HG02970 (cell line): Measurements from ENCODE around the gene TGFB1I1.
"Not testable (repeated sequence)": the region's sequence is repeated elsewhere in the genome, so short reads cannot be mapped to it uniquely, and the experiment has no call there.

Experiments used
- ATAC-seq: cut with Tn5 transposase; IDR thresholded peaks from one replicate; pipeline ENCODE4 v1.9.1; 2021; ENCODE audit warnings: mild to moderate bottlenecking, moderate library complexity, moderate number of reproducible peaks; ENCODE audit not compliant: unreplicated experiment, low FRiP score

Gene TGFB1I1

DNA sequence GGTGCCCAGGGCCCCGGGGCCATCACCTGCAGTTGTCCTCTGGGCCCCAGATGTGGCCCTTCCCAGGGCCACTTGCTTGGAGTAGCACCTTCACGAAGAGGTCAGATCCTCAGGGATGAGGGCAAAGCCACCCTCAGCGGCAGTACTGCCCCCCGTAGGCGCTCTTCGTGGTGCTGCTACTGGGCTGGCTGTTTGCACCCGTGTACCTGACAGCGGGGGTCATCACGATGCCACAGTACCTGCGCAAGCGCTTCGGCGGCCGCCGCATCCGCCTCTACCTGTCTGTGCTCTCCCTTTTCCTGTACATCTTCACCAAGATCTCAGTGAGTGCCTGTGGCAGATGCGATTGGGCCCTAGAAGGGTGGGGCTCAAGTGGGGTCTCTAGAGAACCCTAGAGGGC is 13.6 kb downstream of the TGFB1I1 start:
- no peak for ATAC-seq

DNA sequence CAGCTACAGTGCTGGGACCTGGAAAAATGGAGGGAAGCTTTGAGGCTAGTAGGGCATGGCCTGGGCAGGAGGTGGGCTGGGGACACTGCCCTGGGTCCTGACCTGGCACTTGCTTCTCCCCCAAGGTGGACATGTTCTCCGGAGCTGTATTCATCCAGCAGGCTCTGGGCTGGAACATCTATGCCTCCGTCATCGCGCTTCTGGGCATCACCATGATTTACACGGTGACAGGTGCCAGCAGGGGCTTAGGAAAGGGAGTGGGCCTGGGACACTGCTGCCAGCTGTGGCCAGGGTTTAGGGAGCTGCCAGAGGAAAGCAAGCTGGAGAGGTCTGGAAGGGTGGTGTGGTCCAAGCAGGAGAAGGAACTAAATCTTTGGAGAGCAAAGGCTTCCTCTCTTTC is 14.1 kb downstream of the TGFB1I1 start:
- ATAC-seq: no peak

- ATAC-seq: no peak
Measured at GRCh38 chr16:31487071-31487719, 15.2 kb downstream of the TGFB1I1 start.

DNA sequence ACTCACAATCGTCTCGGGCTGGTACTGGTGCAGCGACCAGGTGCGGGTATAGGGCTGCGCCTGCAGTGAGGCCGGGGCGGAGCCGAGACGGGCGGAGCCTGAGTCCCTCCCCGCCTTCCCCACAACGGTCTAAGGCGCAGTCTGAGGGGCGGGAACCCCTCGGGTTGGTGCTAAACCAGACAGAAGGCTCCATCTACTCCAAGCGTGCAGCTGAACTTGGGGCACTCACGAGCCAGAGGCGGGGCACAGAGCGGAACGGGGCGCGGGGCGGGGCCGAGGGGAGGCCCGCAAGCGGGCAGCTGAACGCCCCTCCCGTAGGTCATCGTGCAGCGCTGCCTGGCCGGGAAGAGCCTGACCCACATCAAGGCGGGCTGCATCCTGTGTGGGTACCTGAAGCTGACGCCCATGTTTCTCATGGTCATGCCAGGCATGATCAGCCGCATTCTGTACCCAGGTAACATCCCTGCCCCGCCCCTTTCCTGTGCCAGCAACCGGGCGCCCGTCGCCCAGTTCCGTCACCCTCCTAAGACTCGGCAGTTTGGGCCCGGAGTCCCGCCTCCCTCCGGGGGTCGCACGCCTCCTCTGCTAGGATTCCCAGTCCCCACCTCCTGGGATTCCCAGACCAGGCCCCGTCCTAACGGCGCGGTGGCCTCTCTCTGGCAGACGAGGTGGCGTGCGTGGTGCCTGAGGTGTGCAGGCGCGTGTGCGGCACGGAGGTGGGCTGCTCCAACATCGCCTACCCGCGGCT is 15.9 kb downstream of the TGFB1I1 start:
- peak; percentile 61 for ATAC-seq

GRCh38 chr16:31488468-31489297 is 16.7 kb downstream of the TGFB1I1 start:
- ATAC-seq: no peak

- no peak for ATAC-seq
Measured at GRCh38 chr16:31489298-31489564, 17.3 kb downstream of the TGFB1I1 start.

DNA sequence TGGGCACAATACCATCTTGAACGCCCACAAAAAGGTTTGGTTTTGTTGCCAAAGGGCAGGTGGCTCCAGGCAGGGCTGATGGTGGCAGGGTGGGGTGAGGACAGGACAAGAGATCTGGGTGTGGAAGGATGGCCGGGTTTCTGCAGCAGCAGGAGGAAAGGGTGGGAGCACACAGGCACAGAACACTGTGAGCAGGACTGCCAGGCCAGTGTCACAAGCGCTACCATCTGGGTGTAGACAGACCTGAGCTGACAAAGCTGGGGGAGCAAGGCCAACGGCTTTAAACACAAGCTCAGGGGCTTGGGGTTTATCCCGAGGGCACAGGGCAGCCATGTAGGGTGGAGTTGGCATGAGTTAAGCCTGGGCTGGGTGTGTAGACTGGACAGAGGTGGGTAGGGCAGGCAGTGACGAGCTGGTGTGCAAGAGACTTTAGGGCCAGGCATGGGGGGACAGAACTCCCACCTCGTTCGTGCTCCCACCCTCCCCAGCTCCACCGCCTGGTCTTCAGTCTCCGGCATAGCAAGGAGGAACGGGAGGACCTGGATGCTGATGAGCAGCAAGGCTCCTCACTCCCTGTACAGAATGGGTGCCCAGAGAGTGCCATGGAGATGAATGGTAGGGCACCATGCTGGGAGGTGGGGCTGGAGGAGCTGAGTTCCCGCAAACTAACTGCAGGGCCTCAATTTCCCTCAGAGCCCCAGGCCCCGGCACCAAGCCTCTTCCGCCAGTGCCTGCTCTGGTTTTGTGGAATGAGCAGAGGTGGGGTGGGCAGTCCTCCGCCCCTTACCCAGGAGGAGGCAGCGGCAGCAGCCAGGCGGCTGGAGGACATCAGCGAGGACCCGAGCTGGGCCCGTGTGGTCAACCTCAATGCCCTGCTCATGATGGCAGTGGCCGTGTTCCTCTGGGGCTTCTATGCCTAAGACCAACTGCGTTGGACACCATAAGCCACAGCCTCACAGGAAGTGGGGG is 17.9 kb downstream of the TGFB1I1 start:
- ATAC-seq: no peak

DNA sequence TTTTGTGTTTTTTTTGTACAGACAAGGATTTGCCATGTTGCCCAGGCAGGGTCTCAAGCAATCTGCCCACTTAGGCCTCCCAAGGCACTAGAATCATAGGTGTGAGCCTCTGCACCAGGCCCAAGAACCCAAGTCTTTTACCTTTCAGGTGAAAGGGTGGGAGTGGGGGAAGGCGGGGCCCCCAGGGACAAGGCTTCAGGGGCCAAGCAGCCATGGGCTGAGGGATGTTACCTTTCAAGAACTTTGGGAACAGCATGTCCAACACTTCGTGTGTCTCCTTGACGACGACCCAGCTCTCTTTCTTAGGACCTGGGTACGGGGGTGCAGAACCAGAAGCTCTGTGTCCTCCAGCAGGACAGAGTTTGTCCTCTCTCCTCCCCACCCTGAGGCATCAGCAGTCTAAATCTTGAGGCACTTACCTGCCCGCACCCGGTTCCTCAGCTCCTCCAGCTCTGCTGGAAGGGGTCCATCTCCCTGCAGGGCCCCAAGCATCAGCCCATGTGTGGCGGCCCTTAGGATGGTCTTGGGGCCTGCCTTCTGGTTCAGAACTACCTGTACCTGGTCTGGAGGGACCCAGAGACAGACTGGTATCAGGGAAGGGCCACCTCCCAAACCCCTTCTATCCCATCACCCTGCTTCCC is 19.9 kb downstream of the TGFB1I1 start:
- ATAC-seq: no peak

- ATAC-seq: no peak
Measured at GRCh38 chr16:31493506-31494125, 21.7 kb downstream of the TGFB1I1 start.

GRCh38 chr16:31496670-31497069 is 24.7 kb downstream of the TGFB1I1 start:
- no peak for ATAC-seq

GRCh38 chr16:31498493-31498892 is 26.5 kb downstream of the TGFB1I1 start:
- no peak for ATAC-seq

DNA sequence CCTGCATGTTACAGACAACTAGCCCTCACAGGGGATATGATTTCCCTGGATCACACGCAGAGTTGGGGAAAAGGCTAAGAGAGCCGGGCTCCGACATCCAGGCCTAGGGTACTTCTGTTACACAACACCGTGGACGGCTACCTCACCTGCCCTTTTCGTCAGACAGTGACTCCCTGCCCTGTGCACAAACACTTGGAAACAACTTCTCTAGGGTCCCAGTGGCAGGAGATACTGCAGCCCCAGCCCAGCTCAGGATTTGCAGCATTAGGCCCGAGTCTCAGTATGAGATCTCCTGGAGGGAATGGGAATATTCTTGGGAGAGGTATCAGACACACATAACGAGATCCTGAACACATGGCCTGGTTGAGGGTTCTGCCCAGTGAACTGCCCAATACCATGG is 28.0 kb downstream of the TGFB1I1 start:
- ATAC-seq: no peak

DNA sequence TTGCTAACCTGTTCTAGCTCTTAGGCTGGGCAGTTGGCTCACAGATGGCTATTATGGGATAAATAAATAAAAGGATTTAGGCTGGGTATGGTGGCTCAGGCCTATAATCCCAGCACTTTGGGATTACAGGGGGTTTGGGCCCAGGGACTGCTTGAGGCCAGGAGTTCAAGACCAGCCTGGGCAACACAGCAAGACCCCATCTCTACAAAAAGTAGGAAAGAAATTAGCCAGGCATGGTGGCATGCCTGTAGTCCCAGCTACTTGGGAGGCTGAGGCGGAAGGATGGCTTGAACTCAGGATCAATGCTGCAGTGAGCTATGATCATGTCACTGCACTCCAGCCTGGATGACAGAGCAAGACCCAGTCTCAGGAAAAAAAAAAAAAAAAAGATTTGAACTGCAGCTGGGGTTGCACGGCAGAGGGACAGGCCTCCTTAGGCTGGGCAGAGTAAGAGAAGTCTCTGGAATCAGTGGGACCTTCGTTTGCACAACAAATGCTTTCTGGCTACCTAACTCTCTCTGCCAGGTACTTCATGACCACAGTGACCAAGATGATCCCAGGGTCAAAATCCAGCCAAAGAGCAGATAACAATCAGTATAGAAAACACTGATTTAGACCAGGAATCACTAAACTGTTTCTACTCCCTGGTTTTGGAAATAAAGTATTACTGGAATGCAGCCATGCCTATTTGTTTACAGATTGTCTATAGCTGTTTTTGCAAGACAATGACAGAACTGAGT is 29.4 kb downstream of the TGFB1I1 start:
- no peak for ATAC-seq

DNA sequence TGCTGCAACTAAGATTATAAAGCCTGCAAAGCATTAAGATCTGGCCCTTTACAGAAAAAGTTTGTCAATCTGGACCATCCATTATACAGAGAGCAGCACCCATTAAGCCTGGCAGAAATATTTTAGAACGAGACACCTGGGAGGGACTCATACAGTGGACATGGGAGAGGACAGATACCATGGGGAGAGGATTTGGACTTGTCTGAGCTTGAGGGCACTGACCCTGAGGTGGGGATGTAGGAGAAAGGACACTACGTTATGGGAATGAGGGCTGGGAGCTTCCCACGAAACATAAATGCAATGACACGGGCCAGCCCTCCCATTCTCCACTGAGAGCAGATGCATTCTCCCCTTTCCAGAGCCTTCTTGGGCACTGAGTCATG is 30.0 kb downstream of the TGFB1I1 start:
- ATAC-seq: no peak

- no peak for ATAC-seq
Measured at GRCh38 chr16:31502981-31503380, 31.0 kb downstream of the TGFB1I1 start.

- not testable (repeated sequence) for ATAC-seq
Measured at GRCh38 chr16:31503555-31503954, 31.6 kb downstream of the TGFB1I1 start.

GRCh38 chr16:31504159-31504558 is 32.2 kb downstream of the TGFB1I1 start:
- ATAC-seq: no peak

DNA sequence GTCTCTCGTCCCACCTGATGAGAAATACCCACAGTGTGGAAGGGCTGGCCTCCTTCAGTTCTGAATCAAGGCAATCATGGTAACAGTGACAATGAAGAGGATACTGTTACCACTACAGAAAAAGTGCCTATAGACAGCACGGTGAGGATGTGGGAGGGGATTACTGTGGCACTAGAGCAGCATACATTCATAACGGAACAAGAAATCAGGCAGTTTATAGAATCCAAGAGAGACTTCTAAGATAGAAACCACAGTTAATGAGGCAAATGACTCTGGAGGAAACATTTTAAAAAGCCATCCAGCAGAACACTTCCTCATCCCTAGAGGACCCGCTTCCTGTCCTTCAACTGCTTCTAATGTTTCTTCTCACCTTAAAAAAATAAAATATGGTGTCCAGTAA is 33.5 kb downstream of the TGFB1I1 start:
- no peak for ATAC-seq

DNA sequence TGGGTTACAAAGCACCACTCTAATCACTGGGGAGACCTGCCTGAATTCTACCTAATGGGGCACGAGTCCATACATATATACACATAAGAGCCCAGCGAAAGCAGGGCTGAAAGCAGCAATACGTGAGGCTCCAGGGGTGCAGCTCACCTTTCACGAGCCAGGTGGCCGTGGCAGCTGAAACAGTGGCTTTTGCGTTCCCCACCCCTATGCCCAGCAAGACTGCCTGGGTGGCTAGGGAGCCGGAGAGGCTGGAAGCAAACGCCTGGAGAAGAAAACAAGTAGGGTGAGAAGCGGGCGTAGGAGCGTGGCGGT is 35.6 kb downstream of the TGFB1I1 start:
- ATAC-seq: peak; percentile 7
